G401.6 (cell line): ENCODE results near the gene BLM.
"Not testable (repeated sequence)": the region's sequence is repeated elsewhere in the genome, so short reads cannot be mapped to it uniquely, and the experiment has no call there.

Experiments used
- FAIRE-seq: peaks from 2 replicates; lab custom pipeline; 2012; peaks lifted over from hg19 to GRCh38; lab: Jason Lieb, UNC

The BLM gene

GRCh38 chr15:90740545-90740944 lies 23.4 kb downstream of the BLM start:
- not testable (repeated sequence) for FAIRE-seq

- no peak for FAIRE-seq
Measured at GRCh38 chr15:90742087-90742486, 24.9 kb downstream of the BLM start.

- no peak for FAIRE-seq
Measured at GRCh38 chr15:90743407-90743806, 26.3 kb downstream of the BLM start.

- no peak for FAIRE-seq
Measured at GRCh38 chr15:90744759-90745402, 27.7 kb downstream of the BLM start.

- FAIRE-seq: no peak
Measured at GRCh38 chr15:90749754-90750153, 32.6 kb downstream of the BLM start.

GRCh38 chr15:90750186-90750585 lies 33.0 kb downstream of the BLM start:
- no peak for FAIRE-seq

- FAIRE-seq: no peak
Measured at GRCh38 chr15:90751300-90751825, 34.2 kb downstream of the BLM start.

- no peak for FAIRE-seq
Measured at GRCh38 chr15:90756916-90757315, 39.8 kb downstream of the BLM start.

GRCh38 chr15:90757461-90757860 lies 40.3 kb downstream of the BLM start:
- FAIRE-seq: no peak

GRCh38 chr15:90760661-90761232 lies 43.6 kb downstream of the BLM start:
- no peak for FAIRE-seq

GRCh38 chr15:90761629-90762028 lies 44.5 kb downstream of the BLM start:
- no peak for FAIRE-seq

GRCh38 chr15:90762109-90762508 lies 45.0 kb downstream of the BLM start:
- no peak for FAIRE-seq

- no peak for FAIRE-seq
Measured at GRCh38 chr15:90763366-90764099, 46.4 kb downstream of the BLM start.

GRCh38 chr15:90765531-90765930 lies 48.4 kb downstream of the BLM start:
- FAIRE-seq: no peak

GRCh38 chr15:90765966-90766365 lies 48.8 kb downstream of the BLM start:
- no peak for FAIRE-seq

- no peak for FAIRE-seq
Measured at GRCh38 chr15:90769375-90769774, 52.2 kb downstream of the BLM start.

- FAIRE-seq: no peak
Measured at GRCh38 chr15:90773485-90773884, 56.3 kb downstream of the BLM start.

GRCh38 chr15:90774731-90775514 lies 57.8 kb downstream of the BLM start:
- FAIRE-seq: no peak

- no peak for FAIRE-seq
Measured at GRCh38 chr15:90780916-90781315, 63.8 kb downstream of the BLM start.

- no peak for FAIRE-seq
Measured at GRCh38 chr15:90782442-90782841, 65.3 kb downstream of the BLM start.

GRCh38 chr15:90787881-90788280 lies 70.7 kb downstream of the BLM start:
- FAIRE-seq: no peak

GRCh38 chr15:90789462-90789861 lies 72.3 kb downstream of the BLM start:
- no peak for FAIRE-seq

- no peak for FAIRE-seq
Measured at GRCh38 chr15:90790057-90790456, 72.9 kb downstream of the BLM start.
